ENCODE results near the gene SCNN1G.

- TF ChIP-seq CTCF (conservative IDR thresholded peaks at IDR 0.05; ENCODE audit: low read depth, low read length) (no peak), EZH2 (IDR thresholded peaks at IDR 0.05; ENCODE audit: low read length, unreplicated experiment) (no peak), EZH2phosphoT487 (IDR thresholded peaks at IDR 0.05; ENCODE audit: borderline replicate concordance, low read length) (no peak)
Observed at GRCh38 chr16:23164736-23165135, 17.8 kb upstream of the SCNN1G start.
